RWPE1 (cell line): ENCODE data around the gene POPDC2.

Source experiments
- CTCF ChIA-PET: fragments of 350-600 bp; sonication (Branson Sonifier 250); formaldehyde crosslinking; extraction: SDS; loops from one replicate; lab custom pipeline; 2021; lab: Yijun Ruan, JAX
- POLR2A ChIA-PET: fragments of 400-600 bp; formaldehyde crosslinking; extraction: SDS; loops from one replicate; lab custom pipeline; 2020; ENCODE audit warnings: antibody characterized with exemption; ENCODE audit not compliant: low non-redundant PET; lab: Yijun Ruan, JAX
- DNase-seq: peaks from one replicate; pipeline ENCODE4 v3.0.0; 2012; ENCODE audit warnings: low spot score
- H3K27ac ChIP-seq: fragments of 450-650 bp; 2 replicates; pipeline ENCODE4 v1.5.1; 2017
- TF ChIP-seq, protein P1 (sequence below): fragments of 450-650 bp; conservative IDR thresholded peaks from 2 replicates; pipeline ENCODE4 v1.5.1; 2017; ENCODE audit warnings: low read depth, mild to moderate bottlenecking

POPDC2 gene

DNA sequence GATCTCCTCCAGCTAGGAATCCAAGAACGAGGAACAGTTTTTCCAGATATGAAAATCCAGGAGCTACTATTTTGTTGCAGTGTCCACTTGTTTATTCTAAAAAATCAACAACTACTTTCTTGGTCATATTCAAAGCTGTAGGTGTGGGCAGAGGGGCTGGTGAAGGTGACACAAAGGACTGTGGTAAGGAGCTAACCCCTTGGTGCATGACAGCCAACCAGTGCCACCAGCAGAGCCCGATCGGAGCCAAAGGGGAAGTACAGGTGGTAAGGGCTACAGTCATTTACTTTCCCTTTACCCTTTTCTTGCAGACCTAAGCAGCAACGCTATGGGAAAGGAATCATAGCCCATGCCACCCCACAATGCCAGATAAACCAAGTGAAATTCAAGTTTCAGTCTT lies 32.0 kb downstream of the POPDC2 start:
- ChIA-PET CTCF (interaction anchor here (0.6 kb wide), 1 partner anchor 27 kb away, joined by 3 read pairs; no protein-coding TSS in a partner anchor), POLR2A (no interaction called here)
- no peak overlapping the region for H3K27ac ChIP-seq
- no peak for DNase-seq
- TF ChIP-seq, protein P1, sequence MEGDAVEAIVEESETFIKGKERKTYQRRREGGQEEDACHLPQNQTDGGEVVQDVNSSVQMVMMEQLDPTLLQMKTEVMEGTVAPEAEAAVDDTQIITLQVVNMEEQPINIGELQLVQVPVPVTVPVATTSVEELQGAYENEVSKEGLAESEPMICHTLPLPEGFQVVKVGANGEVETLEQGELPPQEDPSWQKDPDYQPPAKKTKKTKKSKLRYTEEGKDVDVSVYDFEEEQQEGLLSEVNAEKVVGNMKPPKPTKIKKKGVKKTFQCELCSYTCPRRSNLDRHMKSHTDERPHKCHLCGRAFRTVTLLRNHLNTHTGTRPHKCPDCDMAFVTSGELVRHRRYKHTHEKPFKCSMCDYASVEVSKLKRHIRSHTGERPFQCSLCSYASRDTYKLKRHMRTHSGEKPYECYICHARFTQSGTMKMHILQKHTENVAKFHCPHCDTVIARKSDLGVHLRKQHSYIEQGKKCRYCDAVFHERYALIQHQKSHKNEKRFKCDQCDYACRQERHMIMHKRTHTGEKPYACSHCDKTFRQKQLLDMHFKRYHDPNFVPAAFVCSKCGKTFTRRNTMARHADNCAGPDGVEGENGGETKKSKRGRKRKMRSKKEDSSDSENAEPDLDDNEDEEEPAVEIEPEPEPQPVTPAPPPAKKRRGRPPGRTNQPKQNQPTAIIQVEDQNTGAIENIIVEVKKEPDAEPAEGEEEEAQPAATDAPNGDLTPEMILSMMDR: no peak

DNA sequence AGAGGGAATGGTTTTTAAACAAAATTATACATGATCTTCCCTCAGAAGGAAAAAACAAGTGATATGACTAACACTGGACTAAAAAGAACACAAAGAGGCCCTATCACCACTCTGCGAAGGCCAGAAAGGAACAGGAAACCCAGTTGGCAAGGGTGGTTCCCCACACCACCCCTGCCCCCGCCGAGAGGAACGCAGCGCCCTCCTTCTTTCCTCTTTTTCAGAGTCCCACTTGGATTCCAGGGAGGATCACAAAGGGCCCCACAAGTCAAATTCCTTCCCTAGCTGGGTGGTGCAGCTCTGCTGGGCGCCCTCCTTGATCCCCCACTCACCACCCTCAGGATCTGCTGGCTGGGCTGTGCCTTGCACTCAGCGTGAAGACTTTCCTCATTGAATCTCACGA lies 32.9 kb downstream of the POPDC2 start:
- no peak for DNase-seq
- TF ChIP-seq, protein P1: no peak
- POLR2A ChIA-PET: no interaction called here
- CTCF ChIA-PET: interaction anchor here (0.6 kb wide), 1 partner anchor 371 kb away, joined by 3 read pairs; no protein-coding TSS in a partner anchor
- H3K27ac ChIP-seq: no peak overlapping the region

DNA sequence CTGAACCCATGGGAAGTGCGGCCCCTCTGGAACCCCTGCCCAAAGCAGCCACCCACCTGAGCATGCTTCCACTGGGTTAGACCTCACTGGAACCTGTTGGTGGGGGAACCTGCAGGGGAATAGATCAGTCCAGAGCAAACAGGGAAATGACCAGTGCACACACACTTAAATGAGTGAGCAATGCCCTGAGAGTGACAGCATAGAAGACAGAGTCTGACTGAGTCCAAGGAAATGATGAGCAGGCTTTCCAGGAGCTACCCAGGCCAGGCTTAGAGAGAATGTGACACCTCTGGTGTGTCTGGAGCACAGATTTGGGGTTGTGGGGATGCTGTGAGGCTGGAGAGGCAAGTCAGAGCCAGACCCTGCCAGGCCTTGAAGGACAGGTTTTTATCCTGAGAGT lies 34.2 kb downstream of the POPDC2 start:
- no peak for DNase-seq
- ChIA-PET POLR2A (interaction anchor here (0.8 kb wide), 1 partner anchor 12 kb away, joined by 5 read pairs; no protein-coding TSS in a partner anchor), CTCF (no interaction called here)
- no peak overlapping the region for H3K27ac ChIP-seq
- TF ChIP-seq, protein P1: no peak

DNA sequence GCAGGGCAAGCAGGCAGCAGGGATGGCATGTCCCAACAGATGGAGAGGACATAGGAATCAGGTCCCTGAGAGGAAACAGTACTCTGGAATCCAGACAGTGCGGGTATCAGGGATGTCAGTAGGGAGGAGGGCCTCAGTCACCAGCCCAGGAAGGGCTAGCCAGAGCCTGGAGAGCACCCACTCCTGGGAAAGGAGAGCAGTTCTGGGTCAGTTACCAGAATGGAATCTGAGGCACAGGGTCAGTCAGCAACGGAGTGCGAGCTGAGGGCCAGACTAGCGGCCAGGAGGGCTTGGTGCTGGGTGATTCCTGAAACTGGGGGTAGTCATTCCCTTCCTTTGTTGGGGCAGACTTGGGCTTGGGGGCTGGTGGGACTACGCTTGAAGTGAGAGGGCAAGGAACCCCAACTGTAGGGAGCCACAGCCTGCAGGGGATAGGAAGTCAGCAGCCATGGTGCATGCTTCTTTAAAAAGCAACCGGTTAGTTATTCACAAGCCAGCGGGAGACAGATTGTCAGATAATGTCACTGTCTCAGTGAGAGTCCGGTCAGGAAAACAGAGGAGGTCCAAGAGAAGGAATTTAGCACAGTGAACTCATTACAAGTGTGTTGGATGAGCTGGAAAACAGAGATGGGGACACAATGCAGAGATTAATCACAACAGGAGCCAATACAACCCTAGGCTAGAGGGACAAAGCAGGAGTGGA lies 34.8 kb downstream of the POPDC2 start:
- no peak overlapping the region for H3K27ac ChIP-seq
- TF ChIP-seq, protein P1: no peak
- DNase-seq: no peak
- ChIA-PET CTCF (no interaction called here), POLR2A (no interaction called here)

DNA sequence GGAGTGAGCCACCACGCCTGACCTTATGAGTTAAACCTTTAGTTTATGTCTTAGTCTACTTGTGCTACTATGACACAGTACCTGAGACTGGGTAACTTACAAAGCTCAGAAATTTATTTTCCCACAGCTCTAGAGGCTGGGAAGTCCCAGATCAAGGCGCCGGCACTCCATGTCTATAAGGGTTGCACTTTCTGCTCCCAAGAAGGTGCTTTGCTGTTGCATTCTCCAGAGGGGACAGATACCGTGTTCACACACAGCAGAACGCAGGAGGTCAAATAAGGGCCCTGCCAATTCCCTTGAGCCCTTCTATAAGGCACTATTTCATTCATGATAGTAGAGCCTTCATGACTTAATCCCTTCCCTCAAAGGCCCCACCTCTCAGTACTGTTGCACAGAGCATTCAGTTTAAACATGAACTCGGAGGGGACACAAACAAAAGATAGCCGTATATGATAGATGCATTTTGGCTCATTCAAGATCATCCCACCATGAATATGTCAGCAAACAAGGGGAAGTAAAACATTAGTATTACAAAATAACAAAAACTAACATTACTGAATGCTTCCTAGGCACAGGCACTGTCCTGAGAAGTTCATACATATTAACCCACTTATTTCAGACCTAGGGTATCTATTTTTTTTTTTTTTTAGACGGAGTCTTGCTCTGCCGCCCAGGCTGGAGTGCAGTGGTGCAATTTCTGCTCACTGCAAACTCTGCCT lies 36.2 kb downstream of the POPDC2 start:
- ChIA-PET CTCF (no interaction called here), POLR2A (no interaction called here)
- TF ChIP-seq, protein P1: no peak
- no peak for DNase-seq
- no peak overlapping the region for H3K27ac ChIP-seq

DNA sequence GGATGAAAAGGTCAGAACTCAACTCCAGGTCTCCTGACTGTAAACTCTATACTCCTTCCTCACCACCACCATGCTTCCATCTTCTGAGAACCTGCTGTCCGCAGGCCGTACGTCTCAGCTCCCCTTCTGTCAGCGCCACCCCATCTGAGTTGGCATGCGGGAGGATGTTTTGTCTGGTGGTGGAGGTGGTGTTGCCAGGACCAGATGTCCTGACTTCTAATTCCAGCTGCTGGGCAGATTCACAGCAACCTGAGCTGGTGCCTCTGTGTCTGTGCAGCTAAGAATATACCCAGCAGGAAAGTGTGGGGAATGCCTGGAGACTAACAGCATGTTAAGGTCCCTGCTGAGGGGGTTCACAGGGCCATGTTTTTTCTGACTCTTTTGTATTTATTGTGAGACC lies 39.5 kb downstream of the POPDC2 start:
- no peak for DNase-seq
- ChIA-PET POLR2A (no interaction called here), CTCF (no interaction called here)
- no peak overlapping the region for H3K27ac ChIP-seq
- TF ChIP-seq, protein P1: no peak
